ACHN (cell line): ENCODE results near the gene NF1.
"Not testable (repeated sequence)": the region's sequence is repeated elsewhere in the genome, so short reads cannot be mapped to it uniquely, and the experiment has no call there.

Experiments used
- DNase-seq: peaks from one replicate; pipeline ENCODE4 v3.0.0-alpha.2; 2015
- in situ Hi-C: cut with HindIII; loops from 2 replicates; pipeline ENCODE4 v1.10.0; 2017; ENCODE audit warnings: low sequenced_read_pairs, low pct_ligation_motif_present, low pct_unique_long_range_greater_than_20kb

The NF1 gene

GRCh38 chr17:31114956-31115555 is 20.3 kb downstream of the NF1 start:
- DNase-seq = no peak
- in situ Hi-C loops = no loop called here

- DNase-seq = no peak
- in situ Hi-C loops = no loop called here
Observed at GRCh38 chr17:31116167-31116566, 21.4 kb downstream of the NF1 start.

- in situ Hi-C loops = no loop called here
- DNase-seq = no peak
Observed at GRCh38 chr17:31122746-31123145, 28.0 kb downstream of the NF1 start.

- in situ Hi-C loops = no loop called here
- no peak for DNase-seq
Observed at GRCh38 chr17:31126318-31126717, 31.5 kb downstream of the NF1 start.

DNA sequence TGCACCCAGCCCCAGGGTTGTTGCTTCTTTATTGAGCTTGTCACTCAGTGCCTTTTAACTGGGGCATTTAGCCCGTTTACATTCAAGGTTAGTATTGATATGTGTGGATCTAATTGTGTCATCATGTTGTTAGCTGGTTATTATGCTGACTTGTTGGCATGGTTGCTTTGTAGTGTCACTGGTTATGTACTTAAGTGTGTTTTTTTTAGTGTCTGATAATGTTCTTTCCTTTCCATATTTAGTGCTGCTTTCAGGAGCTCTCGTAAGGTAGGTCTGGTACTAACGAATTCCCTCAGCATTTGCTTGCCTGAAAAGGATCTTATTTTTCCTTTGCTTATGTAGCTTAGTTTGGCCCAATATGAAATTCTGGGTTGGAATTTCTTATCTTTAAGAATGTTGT is 33.5 kb downstream of the NF1 start:
- no peak for DNase-seq
- in situ Hi-C loops = no loop called here

GRCh38 chr17:31130286-31131224 is 35.8 kb downstream of the NF1 start:
- no peak for DNase-seq
- in situ Hi-C loops = no loop called here

- in situ Hi-C loops = no loop called here
- DNase-seq = no peak
Observed at GRCh38 chr17:31131299-31131698, 36.5 kb downstream of the NF1 start.

- in situ Hi-C loops = no loop called here
- no peak for DNase-seq
Observed at GRCh38 chr17:31132977-31133376, 38.2 kb downstream of the NF1 start.

GRCh38 chr17:31134576-31134975 is 39.8 kb downstream of the NF1 start:
- DNase-seq = no peak
- in situ Hi-C loops = no loop called here

DNA sequence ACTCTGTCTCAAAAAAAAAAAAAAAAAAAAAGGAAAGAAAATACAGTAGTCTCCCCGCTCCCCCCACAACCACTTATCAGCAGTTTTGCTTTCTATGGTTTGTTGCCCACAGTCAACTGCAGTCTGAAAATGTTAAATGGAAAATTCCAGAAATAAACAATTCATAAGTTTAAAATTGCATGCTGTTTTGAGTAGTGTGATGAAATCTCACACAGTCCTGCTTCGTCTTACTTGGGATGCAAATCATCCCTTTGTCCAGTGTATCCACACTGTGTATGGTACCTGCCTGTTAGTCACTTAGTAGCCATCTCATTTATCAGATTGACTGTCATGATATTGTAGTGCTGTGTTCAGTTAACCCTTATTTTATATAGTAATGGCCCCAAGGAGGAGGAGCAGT is 41.5 kb downstream of the NF1 start:
- in situ Hi-C loops = no loop called here
- DNase-seq = no peak

DNA sequence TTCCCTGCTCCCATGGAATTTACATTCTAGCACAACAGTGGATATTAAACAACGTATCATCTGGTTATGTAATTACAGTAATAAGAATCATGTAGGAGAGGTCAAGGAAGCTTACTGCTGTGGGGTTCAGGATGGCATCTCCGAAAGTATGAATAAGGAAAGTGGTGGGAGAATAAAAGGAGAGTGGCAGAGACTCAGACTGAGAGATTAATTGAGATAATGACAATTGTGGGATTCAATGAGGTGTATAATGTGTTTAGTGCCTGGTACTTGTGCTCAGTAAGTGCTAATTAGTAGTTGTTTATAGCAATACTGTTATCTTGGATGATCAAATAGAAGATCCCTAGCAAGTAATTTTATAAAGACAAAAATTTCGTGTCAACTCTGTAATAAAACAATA is 45.3 kb downstream of the NF1 start:
- DNase-seq = no peak
- in situ Hi-C loops = no loop called here

DNA sequence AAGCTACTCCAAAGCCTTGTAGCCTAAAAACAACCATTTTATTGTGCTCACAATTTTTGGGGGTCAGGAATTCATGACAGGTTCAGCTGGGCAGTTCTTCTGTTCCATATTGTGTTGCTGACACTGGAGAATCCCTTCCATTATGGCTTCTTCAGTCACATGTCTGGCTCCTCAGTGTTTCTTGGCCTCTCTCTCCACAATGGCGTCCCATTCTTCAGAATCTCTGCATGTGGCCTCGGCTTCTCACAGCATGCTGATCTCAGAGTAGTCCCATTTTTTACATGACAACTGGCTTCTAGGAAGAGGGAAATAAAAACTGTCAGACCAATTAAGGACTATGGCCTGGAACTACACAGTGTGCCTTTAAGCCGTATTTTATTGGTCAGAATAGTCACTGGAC is 49.7 kb downstream of the NF1 start:
- DNase-seq = no peak
- in situ Hi-C loops = no loop called here

DNA sequence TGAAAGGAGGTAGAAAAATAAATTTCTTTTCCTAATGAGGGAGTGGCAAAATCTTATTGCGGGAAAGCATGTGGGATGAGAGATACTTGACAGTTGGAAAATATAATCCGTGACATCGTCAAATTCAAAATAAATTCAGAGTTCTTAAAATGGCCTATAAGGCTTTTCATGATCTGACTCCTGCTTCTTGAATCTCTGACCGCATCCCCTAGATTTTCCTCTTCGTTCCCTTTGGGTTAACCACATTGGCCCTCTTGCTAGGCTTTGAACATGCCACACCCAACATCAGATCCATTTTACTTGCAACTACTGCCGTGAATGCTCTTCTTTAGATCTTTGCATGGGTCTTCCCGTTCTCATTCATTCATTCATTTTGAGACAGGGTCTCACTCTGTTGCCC is 50.1 kb downstream of the NF1 start:
- in situ Hi-C loops = no loop called here
- no peak for DNase-seq

GRCh38 chr17:31147507-31148202 is 52.9 kb downstream of the NF1 start:
- in situ Hi-C loops = no loop called here
- DNase-seq = no peak

DNA sequence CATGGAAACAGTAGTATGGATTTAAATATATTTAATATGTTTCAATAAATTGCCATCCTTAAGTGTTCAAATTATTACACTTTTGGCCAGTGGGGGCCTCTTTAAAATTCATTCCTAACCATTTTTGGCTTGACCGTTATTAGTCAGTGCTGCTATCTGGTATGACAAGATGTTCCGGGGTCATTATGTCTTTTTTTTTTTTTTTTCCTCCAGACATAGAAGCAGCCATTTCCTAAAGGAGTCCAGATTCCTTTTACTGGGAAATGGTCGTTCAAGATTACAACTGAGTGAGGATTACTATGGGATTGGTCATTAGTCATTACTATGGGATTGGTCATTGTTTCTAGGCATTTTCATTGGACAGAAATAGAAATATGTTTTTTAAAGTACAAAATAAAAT is 53.4 kb downstream of the NF1 start:
- no peak for DNase-seq
- in situ Hi-C loops = no loop called here

- in situ Hi-C loops = no loop called here
- DNase-seq = no peak
Observed at GRCh38 chr17:31152271-31152670, 57.5 kb downstream of the NF1 start.

GRCh38 chr17:31155208-31155810 is 60.5 kb downstream of the NF1 start:
- in situ Hi-C loops = no loop called here
- DNase-seq = peak; percentile 43

DNA sequence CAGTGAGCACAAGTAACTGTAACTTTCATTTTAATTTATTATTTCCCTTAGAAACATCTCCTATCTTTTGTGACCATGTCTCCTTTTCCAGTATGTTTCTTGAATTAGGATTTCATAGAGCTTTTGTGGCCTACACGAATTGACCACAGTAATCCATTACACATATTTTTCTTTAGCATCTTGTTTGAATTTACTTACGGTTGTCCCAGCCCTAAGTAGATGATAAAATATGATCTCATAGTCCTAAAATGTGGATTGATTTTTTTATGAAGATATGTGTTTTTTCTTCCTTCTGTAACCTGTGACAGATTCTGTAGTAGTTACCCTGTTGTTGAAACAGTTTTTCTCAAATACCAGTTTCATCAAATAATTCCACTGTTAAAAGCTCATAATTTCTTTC is 61.5 kb downstream of the NF1 start:
- DNase-seq = no peak
- in situ Hi-C loops = no loop called here

- in situ Hi-C loops = not testable (repeated sequence)
Observed at GRCh38 chr17:31156864-31157263, 62.1 kb downstream of the NF1 start.

More at GRCh38 chr17:31156864-31157263, 62.1 kb downstream of the NF1 start:
- DNase-seq = not testable (repeated sequence)
